Measurements from ENCODE around the gene RFX6.

The RFX6 gene

DNA sequence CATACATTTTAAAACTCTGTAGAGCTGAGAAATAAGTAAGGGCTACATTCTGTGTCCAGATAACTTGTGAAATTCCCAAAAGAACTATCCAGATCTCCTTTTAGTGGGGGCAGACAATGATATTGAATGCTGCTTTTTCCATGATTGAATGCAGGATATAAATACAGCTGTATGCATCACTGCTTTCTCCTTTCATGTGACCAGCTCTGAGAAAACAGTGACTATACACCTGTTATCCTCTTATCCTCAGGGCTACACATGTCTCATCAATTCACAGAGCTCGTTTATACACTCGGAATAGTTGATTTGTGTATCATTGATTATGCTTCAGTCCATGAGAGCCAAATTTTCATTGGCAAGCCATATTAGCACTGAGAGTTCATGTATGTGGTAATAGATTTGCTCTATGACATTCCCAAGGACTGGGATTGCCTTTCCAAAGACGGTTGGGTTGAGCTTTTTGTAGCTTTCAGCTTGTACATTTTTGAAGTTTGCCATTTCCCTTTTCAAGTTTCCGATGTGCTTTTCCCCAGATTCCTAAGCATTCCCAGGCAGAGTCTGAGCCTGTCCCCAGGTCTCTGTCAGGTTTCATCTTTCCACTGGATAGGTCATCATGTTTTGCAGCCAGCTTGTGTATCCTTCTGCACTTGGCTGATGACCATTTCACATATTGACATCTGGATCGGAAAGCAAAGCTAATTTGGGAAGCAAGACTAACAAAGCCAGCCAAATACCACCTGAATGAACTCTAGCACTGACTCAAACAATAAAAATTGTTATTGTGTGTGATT, 97.7 kb downstream of the RFX6 start:
- no peak for DNase-seq

DNA sequence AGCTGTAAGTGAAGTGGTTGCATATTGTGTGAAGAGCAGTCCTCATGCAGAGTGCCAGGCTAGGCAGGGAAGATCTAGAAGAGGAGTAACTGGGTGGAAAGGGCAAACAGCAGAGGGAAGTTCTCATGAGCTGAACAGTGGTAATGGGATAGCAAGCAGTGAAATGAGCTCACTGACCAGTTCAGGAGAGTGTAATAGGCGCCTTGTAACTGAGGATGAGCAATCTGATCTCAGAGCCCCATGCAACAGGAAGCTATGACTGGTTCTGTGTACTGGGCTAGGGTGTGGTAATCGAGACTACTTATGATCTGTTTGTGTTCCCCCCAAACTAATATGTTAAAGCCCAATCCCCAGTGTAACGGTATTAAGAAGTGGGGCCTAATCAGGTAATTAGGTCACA, 98.6 kb downstream of the RFX6 start:
- DNase-seq: no peak

DNA sequence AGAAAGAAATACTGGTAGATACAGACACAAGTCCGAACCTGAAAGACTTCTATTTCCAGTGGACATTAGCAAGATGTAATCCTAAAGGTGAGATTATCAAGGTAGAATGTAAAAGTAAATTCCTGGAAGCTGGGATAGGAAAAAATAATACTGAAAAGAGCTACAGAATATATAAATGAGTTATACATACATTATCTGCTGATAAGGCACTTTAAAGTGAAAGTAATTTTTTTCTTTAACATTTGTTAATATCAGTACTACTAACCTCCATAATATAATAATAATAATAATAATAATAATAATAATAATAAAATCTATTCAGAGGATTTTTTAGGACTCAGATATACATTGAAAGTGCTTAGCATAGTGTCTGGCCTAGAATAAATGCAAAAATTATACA, 102.5 kb downstream of the RFX6 start:
- no peak for DNase-seq
